Measurements from ENCODE around the gene MYO18A.

MYO18A gene

DNA sequence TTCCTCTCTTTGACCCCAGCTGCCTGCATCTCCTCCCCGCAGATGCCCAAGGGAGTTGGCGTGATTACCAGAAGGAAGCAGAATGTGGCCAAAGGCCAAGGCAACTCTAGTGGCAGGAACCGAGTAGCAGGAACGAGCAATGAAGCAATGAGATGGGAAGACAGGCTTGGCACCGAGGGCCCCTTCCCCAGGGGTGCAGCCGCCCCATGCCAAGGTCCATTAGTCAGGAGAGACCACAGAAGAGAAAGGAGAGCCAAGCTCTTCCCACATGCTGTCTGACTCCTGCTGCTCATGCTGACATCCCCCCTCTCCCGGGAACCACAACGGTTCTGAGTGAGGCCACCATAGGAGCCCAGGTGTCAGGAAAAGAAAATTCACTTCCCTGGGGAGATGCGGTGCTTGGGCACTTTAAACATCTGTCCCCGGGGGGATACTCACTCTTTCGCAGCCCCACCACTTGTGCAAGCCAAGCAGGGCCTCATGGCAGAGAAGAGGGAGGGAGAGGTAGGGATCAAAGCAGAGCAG is 67.4 kb downstream of the MYO18A start:
- Histone ChIP-seq H2BK15ac (ENCODE audit: low read length) (no peak overlapping the region), H2AK5ac (ENCODE audit: low read depth, low read length) (no peak overlapping the region), H3K9me3 (replicated peaks in 1 of 2; ENCODE audit: control insufficient read depth in 2 of 2, insufficient read depth in 1 of 2, low read depth in 1 of 2, low read length in 2 of 2) (peaks cover 0 to 2% of the 10 kb centered on the region in 2 donors), H3K9ac (ENCODE audit: low read depth, low read length, poor library complexity) (no peak overlapping the region), H2BK12ac (ENCODE audit: low read length) (no peak overlapping the region), H2BK120ac (ENCODE audit: low read depth, low read length) (no peak overlapping the region), H3K27me3 (ENCODE audit: control insufficient read depth in 3 of 3, insufficient read depth in 3 of 3, low read depth in 1 of 3, low read length in 3 of 3) (no peaks in the 10 kb centered on the region), H3K18ac (ENCODE audit: low read length) (no peak overlapping the region), H3K4ac (ENCODE audit: low read length) (no peak overlapping the region), H4K91ac (ENCODE audit: low read depth, low read length, poor library complexity) (no peak overlapping the region), H3K27ac (replicated peaks; ENCODE audit: low read length) (no peak overlapping the region), H3K4me3 (ENCODE audit: low read length in 2 of 2) (no peak overlapping the region), H4K8ac (ENCODE audit: low read depth, low read length) (no peak overlapping the region), H3K14ac (ENCODE audit: low read length) (no peak overlapping the region), H2BK5ac (ENCODE audit: low read length) (no peak overlapping the region), H3K79me1 (ENCODE audit: low read depth, low read length) (no peaks in the 10 kb centered on the region), H3K4me1 (ENCODE audit: control insufficient read depth in 2 of 2, insufficient read depth in 1 of 2, low read depth in 1 of 2, low read length in 2 of 2) (peaks cover 15 to 32% of the 10 kb centered on the region in 2 donors), H3K4me2 (ENCODE audit: insufficient read depth, low read length, poor library complexity, severe bottlenecking) (no peak overlapping the region), H3K36me3 (replicated peaks in 1 of 2; ENCODE audit: control insufficient read depth in 2 of 2, insufficient read depth in 2 of 2, low read length in 2 of 2) (peaks cover 8 to 19% of the 10 kb centered on the region in 2 donors), H3K23ac (ENCODE audit: low read depth, low read length, poor library complexity) (peak overlapping the region; percentile 35), H2AFZ (ENCODE audit: low read length) (no peak overlapping the region)
- no peak for DNase-seq (ENCODE audit: low spot score)
- WGBS, 2 donors (ENCODE audit: extremely low coverage in 2 of 2, insufficient read length in 2 of 2, insufficient replicate concordance in 1 of 2) = no CpG with 5 or more reads among the region's 11 CpGs

DNA sequence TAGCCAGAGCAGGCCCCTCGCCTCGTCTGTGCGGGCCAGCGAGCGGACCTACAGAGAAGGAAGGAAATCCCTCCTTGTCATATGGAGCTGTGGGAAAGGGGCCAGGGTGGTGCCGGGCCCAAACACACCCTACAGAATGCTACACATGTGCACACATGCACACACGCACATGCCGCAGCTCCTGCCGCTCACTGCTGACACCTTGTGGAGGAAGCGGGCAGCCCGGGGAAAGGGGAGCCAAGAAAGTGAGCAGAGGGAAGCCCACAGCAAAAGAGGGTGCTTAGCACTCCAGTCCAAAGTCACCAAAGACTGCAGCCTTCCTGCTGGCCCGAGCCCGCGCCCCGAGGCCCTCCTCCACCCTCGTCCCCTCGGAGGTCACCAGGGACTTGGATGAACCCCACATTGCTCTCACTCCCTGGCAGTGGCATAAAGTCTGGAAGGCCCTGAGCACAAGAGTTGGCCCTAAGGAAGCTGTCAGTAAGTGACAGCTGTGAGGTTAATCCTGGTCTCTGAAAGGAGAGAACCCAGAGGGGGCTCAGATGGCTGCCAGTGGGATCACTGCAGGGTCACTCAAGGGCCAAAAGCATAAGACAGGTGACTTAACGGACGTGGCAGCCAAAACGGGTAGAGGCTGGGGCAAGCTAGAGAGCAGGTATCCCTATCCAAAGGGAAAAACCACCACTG is 68.2 kb downstream of the MYO18A start:
- no peak overlapping the region for H2BK12ac ChIP-seq (ENCODE audit: low read length)
- H2AK5ac ChIP-seq (ENCODE audit: low read depth, low read length) = peak overlapping the region; percentile 48
- no peak overlapping the region for H2BK5ac ChIP-seq (ENCODE audit: low read length)
- H3K23ac ChIP-seq (ENCODE audit: low read depth, low read length, poor library complexity) = no peak overlapping the region
- H3K14ac ChIP-seq (ENCODE audit: low read length) = no peak overlapping the region
- WGBS, 2 donors (ENCODE audit: extremely low coverage in 2 of 2, insufficient read length in 2 of 2, insufficient replicate concordance in 1 of 2) = no CpG with 5 or more reads among the region's 20 CpGs
- peaks cover 8 to 21% of the 10 kb centered on the region in 2 donors for H3K36me3 ChIP-seq (replicated peaks in 1 of 2; ENCODE audit: control insufficient read depth in 2 of 2, insufficient read depth in 2 of 2, low read length in 2 of 2)
- peaks cover 0 to 2% of the 10 kb centered on the region in 2 donors for H3K9me3 ChIP-seq (replicated peaks in 1 of 2; ENCODE audit: control insufficient read depth in 2 of 2, insufficient read depth in 1 of 2, low read depth in 1 of 2, low read length in 2 of 2)
- peaks cover 13 to 31% of the 10 kb centered on the region in 2 donors for H3K4me1 ChIP-seq (ENCODE audit: control insufficient read depth in 2 of 2, insufficient read depth in 1 of 2, low read depth in 1 of 2, low read length in 2 of 2)
- H3K18ac ChIP-seq (ENCODE audit: low read length) = peak overlapping the region; percentile 87
- no peak overlapping the region for H2BK15ac ChIP-seq (ENCODE audit: low read length)
- H3K27ac ChIP-seq (replicated peaks; ENCODE audit: low read length) = no peak overlapping the region
- H3K4ac ChIP-seq (ENCODE audit: low read length) = no peak overlapping the region
- peak; percentile 63 for DNase-seq (ENCODE audit: low spot score)
- no peak overlapping the region for H4K91ac ChIP-seq (ENCODE audit: low read depth, low read length, poor library complexity)
- no peak overlapping the region for H3K4me3 ChIP-seq (ENCODE audit: low read length in 2 of 2)
- H3K9ac ChIP-seq (ENCODE audit: low read depth, low read length, poor library complexity) = no peak overlapping the region
- no peak overlapping the region for H3K4me2 ChIP-seq (ENCODE audit: insufficient read depth, low read length, poor library complexity, severe bottlenecking)
- H2BK120ac ChIP-seq (ENCODE audit: low read depth, low read length) = no peak overlapping the region
- H4K8ac ChIP-seq (ENCODE audit: low read depth, low read length) = no peak overlapping the region
- H3K79me1 ChIP-seq (ENCODE audit: low read depth, low read length) = no peaks in the 10 kb centered on the region
- H3K27me3 ChIP-seq (ENCODE audit: control insufficient read depth in 3 of 3, insufficient read depth in 3 of 3, low read depth in 1 of 3, low read length in 3 of 3) = no peaks in the 10 kb centered on the region
- no peak overlapping the region for H2AFZ ChIP-seq (ENCODE audit: low read length)

GRCh38 chr17:29110372-29110757 is 69.8 kb downstream of the MYO18A start:
- H3K4ac ChIP-seq (ENCODE audit: low read length) = no peak overlapping the region
- peak overlapping the region; percentile 46 for H3K9ac ChIP-seq (ENCODE audit: low read depth, low read length, poor library complexity)
- no peaks in the 10 kb centered on the region for H3K27me3 ChIP-seq (ENCODE audit: control insufficient read depth in 3 of 3, insufficient read depth in 3 of 3, low read depth in 1 of 3, low read length in 3 of 3)
- no peak overlapping the region for H4K8ac ChIP-seq (ENCODE audit: low read depth, low read length)
- no peak overlapping the region for H2BK120ac ChIP-seq (ENCODE audit: low read depth, low read length)
- peaks cover 7 to 37% of the 10 kb centered on the region in 2 donors for H3K36me3 ChIP-seq (replicated peaks in 1 of 2; ENCODE audit: control insufficient read depth in 2 of 2, insufficient read depth in 2 of 2, low read length in 2 of 2)
- DNase-seq (ENCODE audit: low spot score) = no peak
- no peak overlapping the region for H3K4me2 ChIP-seq (ENCODE audit: insufficient read depth, low read length, poor library complexity, severe bottlenecking)
- peak overlapping the region; percentile 57 for H3K23ac ChIP-seq (ENCODE audit: low read depth, low read length, poor library complexity)
- no peak overlapping the region for H3K27ac ChIP-seq (replicated peaks; ENCODE audit: low read length)
- H2BK5ac ChIP-seq (ENCODE audit: low read length) = no peak overlapping the region
- WGBS, 2 donors (ENCODE audit: extremely low coverage in 2 of 2, insufficient read length in 2 of 2, insufficient replicate concordance in 1 of 2) = no CpG with 5 or more reads among the region's 16 CpGs
- H2AFZ ChIP-seq (ENCODE audit: low read length) = no peak overlapping the region
- peaks cover 6 to 19% of the 10 kb centered on the region in 2 donors for H3K4me1 ChIP-seq (ENCODE audit: control insufficient read depth in 2 of 2, insufficient read depth in 1 of 2, low read depth in 1 of 2, low read length in 2 of 2)
- H3K4me3 ChIP-seq (ENCODE audit: low read length in 2 of 2) = no peak overlapping the region
- H3K18ac ChIP-seq (ENCODE audit: low read length) = peak overlapping the region; percentile 92
- H2AK5ac ChIP-seq (ENCODE audit: low read depth, low read length) = peak overlapping the region; percentile 85
- no peaks in the 10 kb centered on the region for H3K79me1 ChIP-seq (ENCODE audit: low read depth, low read length)
- no peak overlapping the region for H3K14ac ChIP-seq (ENCODE audit: low read length)
- H3K9me3 ChIP-seq (replicated peaks in 1 of 2; ENCODE audit: control insufficient read depth in 2 of 2, insufficient read depth in 1 of 2, low read depth in 1 of 2, low read length in 2 of 2) = no peaks in the 10 kb centered on the region
- H2BK12ac ChIP-seq (ENCODE audit: low read length) = peak overlapping the region; percentile 78
- no peak overlapping the region for H4K91ac ChIP-seq (ENCODE audit: low read depth, low read length, poor library complexity)
- H2BK15ac ChIP-seq (ENCODE audit: low read length) = peak overlapping the region; percentile 82

- no peaks in the 10 kb centered on the region for H3K27me3 ChIP-seq (ENCODE audit: control insufficient read depth in 3 of 3, insufficient read depth in 3 of 3, low read depth in 1 of 3, low read length in 3 of 3)
- peaks cover 7 to 40% of the 10 kb centered on the region in 2 donors for H3K36me3 ChIP-seq (replicated peaks in 1 of 2; ENCODE audit: control insufficient read depth in 2 of 2, insufficient read depth in 2 of 2, low read length in 2 of 2)
- H3K27ac ChIP-seq (replicated peaks; ENCODE audit: low read length) = peak overlapping the region; percentile 46
Observed at GRCh38 chr17:29109477-29110371, 70.5 kb downstream of the MYO18A start.

More at GRCh38 chr17:29109477-29110371, 70.5 kb downstream of the MYO18A start:
- Histone ChIP-seq H2AK5ac (ENCODE audit: low read depth, low read length) (peak overlapping the region; percentile 85), H3K4ac (ENCODE audit: low read length) (peak overlapping the region; percentile 30), H3K9me3 (replicated peaks in 1 of 2; ENCODE audit: control insufficient read depth in 2 of 2, insufficient read depth in 1 of 2, low read depth in 1 of 2, low read length in 2 of 2) (no peaks in the 10 kb centered on the region), H3K4me2 (ENCODE audit: insufficient read depth, low read length, poor library complexity, severe bottlenecking) (no peak overlapping the region), H3K4me3 (ENCODE audit: low read length in 2 of 2) (no peak overlapping the region), H4K91ac (ENCODE audit: low read depth, low read length, poor library complexity) (no peak overlapping the region), H3K23ac (ENCODE audit: low read depth, low read length, poor library complexity) (peak overlapping the region; percentile 57), H2BK120ac (ENCODE audit: low read depth, low read length) (no peak overlapping the region), H4K8ac (ENCODE audit: low read depth, low read length) (no peak overlapping the region), H2AFZ (ENCODE audit: low read length) (peak overlapping the region; percentile 47), H3K14ac (ENCODE audit: low read length) (peak overlapping the region; percentile 11), H2BK15ac (ENCODE audit: low read length) (peak overlapping the region; percentile 82), H3K4me1 (ENCODE audit: control insufficient read depth in 2 of 2, insufficient read depth in 1 of 2, low read depth in 1 of 2, low read length in 2 of 2) (peaks cover 6 to 19% of the 10 kb centered on the region in 2 donors), H3K79me1 (ENCODE audit: low read depth, low read length) (no peaks in the 10 kb centered on the region), H3K9ac (ENCODE audit: low read depth, low read length, poor library complexity) (no peak overlapping the region), H2BK12ac (ENCODE audit: low read length) (peak overlapping the region; percentile 78), H3K18ac (ENCODE audit: low read length) (peak overlapping the region; percentile 92), H2BK5ac (ENCODE audit: low read length) (peak overlapping the region; percentile 57)
- no CpG with 5 or more reads among the region's 32 CpGs for WGBS, 2 donors (ENCODE audit: extremely low coverage in 2 of 2, insufficient read length in 2 of 2, insufficient replicate concordance in 1 of 2)
- DNase-seq (ENCODE audit: low spot score) = no peak

Measured in neuronal stem cell (in vitro differentiated cells).